HG03469 (cell line): ENCODE results near the gene SPOCK2.
A peak's percentile ranks its signal among the peaks of the same experiment; 100 is the strongest.
"Not testable (repeated sequence)": the region's sequence is repeated elsewhere in the genome, so short reads cannot be mapped to it uniquely, and the experiment has no call there.

Source experiments
- ATAC-seq: cut with Tn5 transposase; IDR thresholded peaks from one replicate; pipeline ENCODE4 v1.9.1; 2021; ENCODE audit warnings: mild to moderate bottlenecking, moderate library complexity, moderate number of reproducible peaks; ENCODE audit not compliant: unreplicated experiment

Gene SPOCK2

DNA sequence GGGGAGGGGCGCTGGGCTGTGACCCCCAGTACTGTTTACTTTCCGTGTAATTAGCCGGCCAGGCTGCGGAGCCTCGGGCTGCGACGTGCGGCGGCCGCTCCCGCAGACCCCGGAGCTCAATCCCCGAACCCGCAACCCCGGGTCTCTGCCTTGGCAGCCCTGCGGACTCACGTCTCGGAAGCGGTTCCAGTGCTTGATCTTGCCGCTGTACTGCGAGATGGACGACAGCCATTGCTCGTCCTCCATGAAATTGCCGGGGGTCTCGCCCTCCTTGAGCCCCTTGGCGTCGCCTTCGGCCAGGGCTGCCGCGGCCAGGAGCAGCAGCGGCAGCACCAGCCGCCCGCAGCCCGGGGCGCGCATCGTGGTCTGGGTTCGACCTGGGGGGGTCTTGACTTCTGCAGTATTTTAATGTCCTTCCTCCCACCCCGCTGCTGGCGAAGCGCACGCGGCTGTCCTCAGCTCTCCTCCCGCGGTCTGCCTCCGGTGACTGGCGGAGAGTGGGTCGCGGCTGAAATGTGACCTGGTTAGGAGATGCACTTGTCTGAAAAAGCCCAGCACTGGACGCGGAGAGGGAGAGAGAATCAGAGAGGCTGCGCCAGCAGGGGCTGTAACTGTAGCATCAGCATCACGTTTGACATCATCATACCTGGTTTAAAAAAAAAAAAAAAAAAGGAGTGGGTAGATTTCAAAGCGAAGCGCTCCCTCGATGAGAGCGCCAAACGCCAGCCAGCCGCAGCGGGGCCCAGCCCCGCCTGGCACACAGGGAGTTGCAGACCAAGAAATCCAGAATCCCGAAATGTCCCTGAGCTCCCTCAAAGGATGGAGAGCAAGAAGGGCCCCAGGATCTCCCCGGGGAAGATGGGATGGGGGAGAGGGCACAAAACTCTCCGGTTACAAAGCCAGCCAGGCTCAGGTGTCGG, at the start of gene SPOCK2:
Gene SPOCK2, minus strand, starts transcription at position 583 of the 920 bp plus-strand sequence. Its CDS starts 223 bp downstream, at position 360.
- ATAC-seq, result no peak

DNA sequence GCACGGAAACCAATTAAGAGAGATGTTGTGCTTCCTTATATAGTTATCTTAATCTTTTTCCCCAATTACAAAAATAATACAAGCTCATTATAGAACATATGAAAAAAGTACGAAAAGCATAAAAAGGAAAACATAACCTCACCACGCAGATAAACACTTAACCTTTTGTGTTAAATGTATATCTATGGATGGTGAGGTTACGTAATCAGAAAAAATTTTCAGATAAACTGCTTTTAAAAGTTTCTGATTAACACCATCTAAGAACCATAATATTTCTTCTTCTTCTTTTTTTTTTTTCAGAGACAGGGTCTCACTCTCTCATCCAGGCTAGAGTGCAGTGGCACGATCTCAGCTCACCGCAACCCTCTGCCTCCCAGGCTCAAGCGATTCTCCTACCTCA, 49.2 kb upstream of the SPOCK2 start:
- no peak for ATAC-seq

DNA sequence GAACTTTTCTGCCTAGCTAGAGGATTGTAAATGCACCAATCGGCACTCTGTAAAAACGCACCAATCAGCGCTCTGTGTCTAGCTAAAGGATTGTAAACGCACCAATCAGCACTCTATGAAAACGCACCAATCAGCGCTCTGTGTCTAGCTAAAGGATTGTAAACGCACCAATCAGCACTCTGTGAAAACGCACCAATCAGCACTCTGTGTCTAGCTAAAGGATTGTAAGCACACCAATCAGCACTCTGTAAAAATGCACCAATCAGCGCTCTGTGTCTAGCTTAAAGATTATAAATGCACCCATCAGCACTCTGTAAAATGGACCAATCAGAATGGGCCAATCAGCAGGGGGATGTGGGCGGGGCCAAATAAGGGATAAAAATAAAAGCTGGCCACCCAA, 47.9 kb upstream of the SPOCK2 start:
- ATAC-seq, result not testable (repeated sequence)

- no peak for ATAC-seq
These were observed 46.7 kb upstream of the SPOCK2 start for GRCh38 chr10:72134785-72135767.

- peak; percentile 64 for ATAC-seq
These were observed 45.2 kb upstream of the SPOCK2 start for GRCh38 chr10:72133517-72133916.

DNA sequence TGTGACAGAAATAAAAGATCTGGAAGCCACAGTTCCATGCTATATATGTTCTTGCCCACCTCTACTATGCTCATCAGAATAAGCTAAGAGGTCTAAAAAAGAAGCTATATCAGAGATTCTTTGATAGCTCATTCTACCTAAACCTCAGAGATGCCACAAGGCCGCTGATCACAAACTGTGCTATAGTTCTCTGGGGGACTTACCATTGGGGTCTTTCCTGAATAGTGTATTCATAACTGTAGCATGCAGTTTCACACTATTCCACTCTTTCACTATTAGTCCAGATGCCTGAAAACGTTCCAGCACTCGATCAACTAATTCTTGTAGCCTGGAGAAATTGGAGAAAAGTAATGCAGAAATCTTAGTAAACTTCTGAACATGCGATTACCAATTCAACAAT, 44.5 kb upstream of the SPOCK2 start:
- no peak for ATAC-seq

DNA sequence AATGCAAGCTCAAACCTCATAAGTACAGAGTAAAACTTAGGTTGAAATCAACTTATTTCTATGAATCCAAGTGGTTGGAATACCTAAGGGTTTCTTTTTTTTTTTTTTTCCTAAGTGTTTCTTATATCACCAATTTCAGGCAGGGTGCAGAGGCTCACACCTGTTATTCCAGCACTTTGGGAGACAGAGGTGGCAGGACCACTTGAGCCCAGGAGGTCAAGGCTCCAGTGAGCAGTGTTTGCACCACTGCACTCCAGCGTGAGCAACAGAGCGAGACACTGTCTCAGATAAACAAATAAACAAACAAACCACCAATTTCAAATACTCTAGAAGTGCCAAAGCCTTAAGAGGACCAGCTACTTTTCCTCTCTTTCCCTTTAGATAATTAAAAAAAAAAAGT, 39.2 kb upstream of the SPOCK2 start:
- ATAC-seq, result no peak

- no peak for ATAC-seq
These were observed 38.5 kb upstream of the SPOCK2 start for GRCh38 chr10:72126872-72127232.

GRCh38 chr10:72126184-72126871, 38.0 kb upstream of the SPOCK2 start:
- ATAC-seq, result no peak

DNA sequence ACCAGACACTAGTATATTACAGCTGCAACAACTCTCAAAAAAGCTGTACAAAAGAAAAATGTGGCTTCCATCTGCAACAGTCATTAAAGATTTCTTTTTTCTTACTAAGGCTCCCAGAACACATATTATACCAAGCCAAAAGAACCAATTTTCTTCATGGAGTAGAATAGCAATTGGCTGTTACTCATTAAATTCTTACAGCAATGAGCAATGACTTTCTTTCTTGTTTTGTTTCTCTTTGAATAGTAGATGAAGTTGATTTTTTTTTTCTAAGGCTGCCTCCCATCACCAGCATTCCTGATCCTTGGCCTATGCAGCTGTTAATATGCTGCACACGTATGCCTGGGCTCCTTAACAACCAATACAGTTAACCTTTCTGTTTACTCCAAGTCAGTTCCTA, 36.6 kb upstream of the SPOCK2 start:
- ATAC-seq, result no peak

DNA sequence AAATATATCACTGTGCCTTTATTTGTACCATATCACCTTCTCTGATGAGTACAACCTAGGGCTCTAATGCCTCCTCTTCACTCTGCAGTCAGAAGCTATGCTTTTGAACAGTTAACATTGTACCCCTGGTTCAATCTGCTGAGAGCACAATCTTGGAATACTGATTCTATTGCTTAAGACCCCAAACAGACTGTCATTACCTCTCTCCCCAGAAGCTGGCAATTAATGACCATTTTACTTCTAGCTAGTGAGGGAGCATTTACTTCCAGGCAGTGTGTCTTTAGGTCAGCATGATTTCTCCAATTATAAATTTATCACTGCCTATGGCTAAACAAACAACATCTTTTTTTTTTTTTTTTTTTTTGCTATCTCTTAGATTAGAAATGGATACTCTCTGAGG, 36.0 kb upstream of the SPOCK2 start:
- no peak for ATAC-seq

- ATAC-seq, result no peak
These were observed 35.3 kb upstream of the SPOCK2 start for GRCh38 chr10:72123616-72124015.

DNA sequence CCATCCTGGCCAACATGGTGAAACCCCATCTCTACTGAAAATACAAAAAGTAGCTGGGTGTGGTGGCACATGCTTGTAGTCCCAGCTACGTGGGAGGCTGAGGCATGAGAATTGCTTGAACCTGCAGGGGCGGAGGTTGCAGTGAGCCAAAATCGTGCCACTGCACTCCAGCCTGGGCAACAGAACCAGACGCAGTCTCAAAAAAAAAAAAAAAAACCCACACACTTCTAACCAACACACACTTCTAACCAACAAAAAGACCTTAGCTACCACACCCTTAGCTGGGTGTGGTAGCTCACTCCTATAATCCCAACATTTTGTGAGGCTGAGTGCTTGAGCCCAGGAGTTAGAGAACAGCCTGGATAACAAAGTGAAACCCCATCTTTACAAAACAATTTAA, 33.9 kb upstream of the SPOCK2 start:
- ATAC-seq, result no peak

DNA sequence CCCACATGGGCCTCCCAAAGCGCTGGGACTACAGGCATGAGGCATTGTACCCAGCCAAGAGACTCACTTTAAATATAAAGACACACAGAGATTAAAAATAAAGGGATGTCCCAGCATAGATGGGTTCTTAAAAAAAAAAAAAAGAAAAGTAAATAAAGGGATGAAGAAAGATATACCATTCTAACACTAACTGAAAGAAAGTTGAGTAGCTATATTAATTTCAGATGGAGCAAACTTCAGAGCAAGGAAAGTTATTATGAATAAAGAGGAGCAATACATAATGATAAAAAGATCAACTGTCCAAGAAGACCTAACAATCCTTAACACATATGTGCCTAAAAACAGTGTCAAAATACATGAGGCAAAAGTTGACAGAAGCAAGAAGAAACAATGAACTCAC, 33.0 kb upstream of the SPOCK2 start:
- no peak for ATAC-seq

DNA sequence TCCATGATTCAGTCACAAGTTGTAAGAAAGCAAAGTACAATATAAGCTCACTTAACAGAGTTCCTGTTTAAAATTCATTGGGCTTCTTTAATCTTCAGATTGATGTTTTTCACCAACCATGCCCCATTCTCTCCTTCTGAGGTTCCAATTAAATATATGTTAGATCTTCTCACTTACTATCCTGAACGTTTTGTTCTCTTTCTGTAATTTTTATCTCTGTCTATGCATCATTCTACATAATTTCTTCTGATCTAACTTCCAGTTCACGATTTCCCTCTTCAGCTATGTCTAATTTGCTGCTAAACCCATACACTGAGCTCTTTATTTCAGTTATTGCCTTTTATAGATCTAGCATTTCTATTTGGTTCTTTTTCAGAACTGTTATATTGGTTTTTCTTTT, 28.0 kb upstream of the SPOCK2 start:
- ATAC-seq, result no peak

GRCh38 chr10:72114706-72115450, 26.5 kb upstream of the SPOCK2 start:
- no peak for ATAC-seq

DNA sequence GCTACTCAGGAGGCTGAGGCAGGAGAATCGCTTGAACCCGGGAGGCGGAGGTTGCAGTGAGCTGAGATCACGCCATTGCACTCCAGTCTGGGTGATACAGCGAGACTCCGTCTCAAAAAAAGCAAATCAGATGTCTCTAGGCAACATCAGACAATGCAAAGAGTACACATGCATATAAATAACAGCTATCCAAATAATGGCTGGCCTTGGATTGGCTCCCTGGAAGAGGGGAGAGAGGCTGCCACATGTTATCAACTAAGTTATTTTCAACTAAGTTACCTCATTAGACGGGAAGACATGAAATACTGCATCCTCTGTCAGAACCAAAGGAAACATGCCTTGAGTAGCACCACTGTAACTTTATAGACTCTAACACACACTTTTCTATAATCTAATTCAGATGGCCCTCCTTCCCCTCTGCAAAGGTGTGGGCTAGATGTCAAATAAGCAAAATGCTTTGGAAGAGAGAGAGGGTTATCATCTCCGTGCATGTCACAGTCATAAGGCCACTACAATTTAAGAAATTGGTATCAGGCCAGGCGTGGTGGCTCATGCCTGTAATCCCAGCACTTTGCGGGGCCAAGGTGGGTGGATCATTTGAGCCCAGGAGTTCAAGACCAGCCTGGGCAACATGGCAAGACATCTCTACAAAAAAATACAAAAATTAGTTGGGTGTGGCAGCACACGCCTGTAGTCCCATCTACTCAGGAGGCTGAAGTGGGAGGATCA, 22.5 kb upstream of the SPOCK2 start:
- no peak for ATAC-seq

GRCh38 chr10:72109636-72110157, 21.3 kb upstream of the SPOCK2 start:
- ATAC-seq, result no peak

DNA sequence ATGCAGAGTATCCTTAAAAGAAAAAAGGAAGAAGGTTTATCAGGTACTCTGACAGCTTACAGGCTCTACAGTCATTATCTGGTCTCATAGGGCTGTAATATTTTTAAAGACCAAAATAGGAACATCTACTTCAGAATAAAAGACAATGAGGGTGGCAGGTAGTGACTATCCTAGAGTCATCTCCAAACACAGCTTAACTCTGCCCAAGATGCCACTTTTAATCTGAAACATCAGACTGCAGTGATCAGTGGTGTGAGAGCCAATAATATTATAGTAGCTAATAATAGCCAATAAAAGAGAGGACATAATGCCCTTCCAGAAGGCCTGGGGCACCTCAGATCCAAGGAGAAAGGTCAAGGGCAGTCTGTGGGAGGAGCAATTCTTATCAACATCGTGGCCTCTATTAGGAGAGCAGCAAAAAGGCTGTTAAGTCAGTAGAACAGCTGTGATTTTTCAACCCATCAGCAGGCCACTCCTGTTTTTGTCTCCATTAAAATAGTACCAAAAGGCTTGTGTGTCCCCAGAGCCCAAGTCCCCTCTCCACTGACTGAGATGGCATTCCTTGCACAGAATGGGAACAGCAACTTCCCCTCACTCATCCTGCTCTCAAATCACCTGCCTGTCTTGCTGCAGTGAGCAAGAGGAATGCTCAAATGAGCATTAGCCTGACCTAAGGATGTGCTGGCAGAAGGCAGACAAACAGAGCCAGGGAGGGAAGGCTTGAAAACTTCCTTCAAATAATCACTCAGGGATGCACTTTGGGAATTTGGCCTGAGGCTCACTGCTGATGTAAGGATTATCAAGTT, 20.7 kb upstream of the SPOCK2 start:
- ATAC-seq, result no peak
